GM21390 (cell line): ENCODE measurements around the gene CTNNA3.

Experiments used
- ATAC-seq: cut with Tn5 transposase; IDR thresholded peaks from one replicate; pipeline ENCODE4 v1.9.1; 2021; ENCODE audit not compliant: unreplicated experiment

Gene CTNNA3

DNA sequence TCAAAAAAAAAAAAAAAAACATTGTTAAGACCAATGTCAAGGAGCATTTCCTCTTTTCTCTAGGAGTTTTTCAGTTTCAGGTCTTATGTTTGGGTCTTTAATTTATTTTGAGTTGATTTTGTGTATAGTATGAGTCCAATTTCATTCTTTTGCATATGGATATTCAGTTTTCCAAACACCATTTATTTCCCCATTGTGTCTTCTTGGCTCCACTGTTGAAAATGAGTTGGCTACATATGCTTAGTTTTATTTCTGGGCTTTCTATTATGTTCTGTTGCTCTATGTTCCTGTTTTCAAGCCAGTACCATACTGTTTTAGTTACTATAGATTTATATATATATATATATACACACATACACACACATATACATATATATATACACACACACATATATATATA, 1506.7 kb downstream of the CTNNA3 start:
- no peak for ATAC-seq

DNA sequence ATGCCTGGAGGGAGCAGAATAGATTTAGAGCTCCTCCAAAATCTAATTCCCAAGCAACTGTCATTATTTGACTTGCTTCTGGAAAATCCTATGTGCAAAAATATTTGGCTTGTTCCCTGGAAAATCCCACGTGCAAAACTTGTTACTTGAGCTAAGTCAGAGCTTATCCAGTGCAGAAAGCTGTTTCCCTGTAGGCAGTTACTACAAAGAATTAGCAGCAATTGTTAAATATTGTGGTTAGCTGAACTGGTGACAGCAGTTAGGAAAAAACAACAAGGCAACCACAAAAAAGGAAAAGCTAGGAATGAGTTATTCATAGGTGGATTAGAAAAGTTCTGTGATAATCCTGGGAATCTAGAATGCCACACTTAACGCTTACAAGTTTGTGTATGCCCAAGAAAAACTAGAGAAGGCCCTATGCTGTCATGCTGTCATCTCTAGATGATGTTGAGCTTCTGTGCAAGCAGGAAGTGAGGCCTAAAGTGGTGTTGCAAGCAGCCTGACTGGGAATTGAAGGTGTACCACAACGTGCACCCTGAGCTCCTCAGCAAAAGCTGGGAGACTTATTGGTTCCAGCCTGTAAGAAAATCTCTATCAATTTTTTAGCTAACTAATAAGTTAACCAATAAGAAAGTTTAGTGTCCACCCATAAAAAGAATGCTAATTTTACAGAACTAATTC, 1508.8 kb downstream of the CTNNA3 start:
- ATAC-seq, result no peak

DNA sequence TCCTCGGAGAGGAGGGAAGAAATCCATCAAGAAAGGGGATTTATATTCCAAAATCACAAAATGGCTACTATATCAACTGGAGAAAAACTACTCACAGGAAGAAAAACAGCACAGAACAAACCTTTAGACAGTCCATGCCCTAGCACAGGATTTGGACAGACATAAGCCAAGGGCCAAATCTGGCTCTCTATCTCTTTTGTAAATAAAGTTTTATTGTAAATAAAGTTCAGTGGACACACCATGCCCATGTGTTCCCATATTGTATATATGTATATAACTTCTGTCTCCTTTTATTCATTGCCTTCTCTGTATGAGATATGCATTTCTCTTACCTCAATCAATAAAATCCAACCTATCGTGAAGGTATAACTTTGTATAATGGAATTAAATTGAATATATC, 1513.0 kb downstream of the CTNNA3 start:
- no peak for ATAC-seq

DNA sequence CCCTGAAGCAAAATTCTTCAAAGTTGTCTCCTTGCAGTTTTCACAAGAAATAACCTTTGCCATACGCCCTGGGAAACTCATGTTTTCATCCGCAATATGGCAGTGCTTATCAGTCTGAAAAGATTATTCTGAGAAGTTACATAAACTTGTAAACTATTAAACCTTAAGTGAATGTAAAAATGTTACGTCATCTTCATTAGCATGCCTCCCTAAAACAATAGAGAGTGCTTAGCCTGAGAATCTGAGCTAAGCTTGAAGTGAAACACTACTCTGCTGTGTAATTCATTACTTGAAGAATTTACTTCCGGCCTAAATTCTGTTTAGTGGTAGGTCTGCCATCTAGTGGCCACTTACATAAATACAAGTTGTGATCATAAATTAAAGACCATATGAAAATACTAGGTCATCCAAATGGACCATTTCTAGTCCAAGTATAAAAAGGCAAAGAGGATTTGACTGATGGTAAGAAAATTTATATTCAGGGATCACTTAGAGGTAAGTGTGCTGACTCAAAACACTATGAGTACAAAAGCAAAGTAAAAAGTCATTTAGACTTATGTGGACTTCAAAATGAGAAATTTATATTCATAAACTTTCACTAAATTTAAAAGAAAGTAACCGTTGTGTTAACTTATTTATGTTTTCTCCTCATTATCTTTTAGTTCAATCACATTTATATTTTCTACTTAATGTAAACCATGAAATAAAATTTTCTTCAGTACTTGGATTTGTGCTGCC, 1515.2 kb downstream of the CTNNA3 start:
- peak; percentile 91 for ATAC-seq

DNA sequence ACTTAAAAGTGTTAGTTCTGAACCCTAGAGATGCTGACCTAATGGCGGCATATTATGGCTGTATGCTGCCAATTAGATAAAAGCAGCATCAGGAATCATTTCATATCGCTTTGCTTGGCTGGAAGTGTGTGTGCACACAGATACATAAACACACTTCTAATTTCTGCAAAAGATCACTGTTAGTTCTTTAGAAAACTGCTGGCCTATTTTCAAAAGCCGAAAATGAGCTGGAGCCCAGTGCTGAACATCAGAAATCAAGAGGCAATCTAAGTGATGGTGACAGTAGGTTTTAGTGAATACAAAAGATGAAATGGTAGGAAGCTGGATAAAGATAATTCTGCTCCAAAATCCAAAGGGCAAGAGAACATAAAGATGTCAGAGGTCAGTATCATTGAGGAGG, 1516.0 kb downstream of the CTNNA3 start:
- ATAC-seq, result no peak

DNA sequence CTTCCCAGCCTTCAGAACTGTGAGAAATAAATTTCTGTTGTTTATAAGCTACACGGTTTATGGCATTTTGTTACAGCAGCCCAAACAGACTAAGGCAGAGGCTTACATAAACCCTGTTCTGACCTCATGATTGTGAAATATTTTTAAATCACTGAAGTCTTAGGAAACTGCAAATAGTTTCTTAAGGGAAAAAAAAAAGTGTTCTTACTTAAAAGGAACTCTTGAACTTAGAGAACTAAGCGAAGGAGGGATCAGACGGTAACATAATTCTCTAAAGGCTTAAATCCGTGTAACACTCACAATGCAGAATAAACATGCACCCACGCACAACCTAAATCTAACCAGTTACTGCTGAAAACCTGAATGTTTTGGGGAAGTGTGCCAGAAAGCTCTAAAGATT, 1519.2 kb downstream of the CTNNA3 start:
- ATAC-seq, result no peak

DNA sequence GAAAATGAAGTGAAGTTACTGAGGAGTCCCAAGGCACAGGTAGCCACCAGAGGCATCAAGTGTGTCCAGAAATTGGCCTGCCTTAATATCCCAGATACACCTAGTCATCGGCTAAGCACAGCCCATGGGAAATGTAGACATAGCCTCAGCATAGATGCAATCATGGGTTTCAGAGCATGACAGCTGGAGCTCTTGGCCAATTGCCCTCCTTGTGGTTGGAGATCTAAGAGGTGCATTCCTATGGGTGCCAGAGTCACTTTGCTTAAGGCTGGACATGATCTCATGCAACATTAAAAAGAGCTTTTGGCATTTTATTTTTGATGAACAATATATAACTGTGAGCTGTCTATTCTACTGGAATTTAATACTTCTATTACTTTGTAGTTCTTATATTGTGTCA, 1528.2 kb downstream of the CTNNA3 start:
- no peak for ATAC-seq

DNA sequence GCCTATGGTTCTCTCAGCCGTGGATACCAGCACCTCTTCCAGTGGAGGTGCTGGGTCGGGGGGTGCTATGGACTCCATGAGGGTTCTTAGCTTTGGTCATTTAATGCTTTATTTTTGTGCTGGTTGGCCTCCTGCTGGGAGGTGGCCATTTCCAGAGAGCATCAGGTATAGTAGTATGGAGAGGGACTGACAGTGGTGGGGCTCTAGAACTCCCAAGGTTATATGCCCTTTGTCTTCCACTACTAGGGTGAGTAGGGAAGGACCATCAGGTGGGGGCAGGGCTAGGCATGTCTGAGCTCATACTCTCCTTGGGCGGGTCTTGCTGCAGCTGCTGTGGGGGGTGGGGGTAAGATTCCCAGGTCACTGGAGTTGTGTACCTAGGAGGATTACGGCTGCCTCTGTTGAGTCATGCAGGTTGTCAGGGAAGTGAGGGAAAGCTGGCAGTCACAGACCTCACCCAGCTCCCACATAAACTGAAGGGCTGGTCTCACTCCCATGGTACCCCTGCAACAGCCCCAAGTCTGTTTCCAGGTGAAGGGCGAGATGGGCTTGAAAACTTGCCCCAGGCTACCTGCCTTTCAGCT, 1533.3 kb downstream of the CTNNA3 start:
- no peak for ATAC-seq

DNA sequence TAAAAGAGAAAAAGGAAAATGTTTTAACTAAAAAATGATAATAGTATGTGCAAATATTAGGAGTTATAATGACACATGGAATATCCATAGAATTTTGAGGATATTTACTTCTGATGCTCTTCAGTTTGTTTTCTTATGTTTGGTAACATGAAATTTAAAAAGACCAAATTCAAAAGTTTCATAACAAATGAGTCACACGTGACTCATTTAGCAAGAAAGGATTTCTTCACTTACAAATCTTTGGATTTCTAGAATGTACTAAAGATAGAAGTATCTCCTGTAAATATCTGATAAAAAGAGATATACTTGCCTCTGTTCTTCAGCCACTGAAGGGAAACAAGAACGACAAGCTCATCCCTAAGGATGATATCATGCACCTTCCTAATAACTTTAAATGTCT, 1544.6 kb downstream of the CTNNA3 start:
- ATAC-seq, result no peak

DNA sequence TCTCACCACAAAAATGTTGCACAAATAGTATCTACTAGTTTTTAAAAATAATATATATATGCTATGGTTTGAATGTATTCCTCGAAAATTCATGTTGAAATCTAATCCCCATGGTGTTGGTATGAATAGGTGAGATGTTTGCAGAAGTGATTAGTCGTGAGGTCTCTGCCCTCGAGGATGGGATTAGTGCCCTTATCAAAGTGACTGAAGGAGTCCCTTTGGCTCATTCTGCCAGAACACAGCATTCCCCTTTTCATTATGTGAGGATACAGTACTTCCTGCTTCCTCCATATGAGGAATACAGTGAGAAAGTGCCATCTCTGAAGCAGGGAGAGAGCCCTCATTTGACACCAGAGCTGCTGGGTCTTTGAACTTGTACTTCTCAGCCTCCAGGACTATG, 1547.7 kb downstream of the CTNNA3 start:
- ATAC-seq, result no peak

DNA sequence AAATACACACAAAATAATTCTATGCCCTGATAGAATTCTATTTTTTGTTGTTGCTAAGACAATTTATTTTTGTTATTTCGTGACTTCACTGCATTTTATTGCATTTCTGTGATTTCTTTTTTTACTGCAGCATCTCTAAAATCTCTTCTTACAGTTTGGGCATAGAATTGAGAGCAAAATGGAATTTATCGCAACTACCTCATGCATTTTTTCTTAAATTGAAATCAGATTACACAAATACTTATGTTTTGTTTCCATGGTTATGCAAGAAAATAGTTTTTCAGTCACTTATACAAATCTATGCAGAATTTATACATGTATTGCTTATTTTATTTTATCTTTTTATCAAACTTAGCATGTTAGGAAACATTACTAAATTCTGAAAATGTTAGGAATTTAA, 1552.0 kb downstream of the CTNNA3 start:
- ATAC-seq, result no peak

DNA sequence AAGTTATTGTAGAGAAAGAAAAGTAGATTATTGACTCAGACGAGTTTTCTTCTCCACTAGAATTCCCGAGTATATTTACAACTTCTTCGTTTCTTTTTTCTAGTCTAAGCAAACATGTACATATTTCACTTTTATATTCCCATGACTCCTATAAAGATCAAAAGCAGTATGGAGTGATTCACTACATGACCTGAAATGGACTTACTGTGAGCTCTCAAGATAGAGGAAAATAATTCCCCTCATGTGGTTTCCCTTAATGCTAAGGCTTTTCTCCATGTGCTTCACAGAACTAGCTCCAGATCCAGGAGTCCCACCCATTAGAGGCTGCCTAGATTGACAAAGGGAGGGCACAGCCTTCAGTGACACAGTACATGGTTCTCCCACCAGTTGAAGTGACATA, 1593.2 kb downstream of the CTNNA3 start:
- ATAC-seq, result no peak

DNA sequence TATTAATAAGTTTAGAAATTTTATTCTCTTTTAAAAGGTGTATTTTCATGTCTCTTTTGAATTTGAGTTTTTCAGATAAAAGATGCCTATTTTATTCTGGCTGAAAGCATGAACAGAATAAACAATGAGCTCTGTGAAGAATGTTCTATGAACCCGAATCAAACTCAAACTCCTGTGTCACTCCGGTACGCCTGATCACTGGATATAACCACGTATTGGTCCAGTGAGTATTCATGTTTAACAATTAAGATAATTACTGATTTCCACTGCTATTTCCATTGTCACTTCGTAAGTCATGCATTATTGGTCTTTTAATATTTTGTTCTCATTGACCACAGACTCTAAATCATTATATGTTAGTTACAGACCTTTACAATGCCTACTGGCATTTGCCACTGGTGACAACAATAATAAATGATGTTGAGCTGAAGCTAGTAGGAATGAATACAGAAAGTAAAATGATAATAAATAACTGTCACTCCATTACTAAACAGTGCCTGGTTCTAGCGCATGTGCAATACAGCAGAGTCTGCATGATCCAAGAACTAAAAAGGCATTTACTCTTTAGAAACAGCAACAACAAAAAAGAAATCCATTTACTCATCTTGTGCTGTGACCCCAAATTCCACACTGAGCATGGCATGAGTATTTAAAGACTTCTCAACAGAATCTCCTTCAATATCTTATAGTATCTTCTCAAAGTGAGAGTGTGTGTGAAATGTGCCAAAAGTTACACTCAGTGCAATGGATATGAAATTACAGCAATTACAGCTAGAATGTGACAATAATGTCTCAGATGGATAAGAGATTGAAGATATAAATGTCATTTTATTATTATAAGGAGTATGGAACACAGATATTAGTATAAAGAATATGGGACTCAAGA, 1597.2 kb downstream of the CTNNA3 start:
- ATAC-seq, result no peak

DNA sequence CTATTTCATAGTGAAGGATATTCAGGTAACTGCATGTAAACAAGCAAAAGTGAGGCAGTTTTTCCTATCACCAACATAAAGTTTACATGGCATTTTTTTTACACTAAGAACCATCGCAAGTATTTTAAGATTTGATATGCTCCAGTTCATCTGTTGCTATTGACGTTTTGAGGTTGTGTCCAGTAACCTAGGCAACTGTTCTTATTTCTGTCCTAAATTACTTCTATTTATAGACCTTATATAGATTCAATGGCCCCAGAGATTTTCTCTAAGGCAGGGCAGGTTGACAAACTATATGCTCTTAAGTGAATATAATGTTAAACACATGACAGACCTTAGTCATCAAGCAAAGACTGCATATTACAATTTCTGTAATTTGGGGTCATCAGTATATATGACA, 1600.4 kb downstream of the CTNNA3 start:
- ATAC-seq, result no peak

DNA sequence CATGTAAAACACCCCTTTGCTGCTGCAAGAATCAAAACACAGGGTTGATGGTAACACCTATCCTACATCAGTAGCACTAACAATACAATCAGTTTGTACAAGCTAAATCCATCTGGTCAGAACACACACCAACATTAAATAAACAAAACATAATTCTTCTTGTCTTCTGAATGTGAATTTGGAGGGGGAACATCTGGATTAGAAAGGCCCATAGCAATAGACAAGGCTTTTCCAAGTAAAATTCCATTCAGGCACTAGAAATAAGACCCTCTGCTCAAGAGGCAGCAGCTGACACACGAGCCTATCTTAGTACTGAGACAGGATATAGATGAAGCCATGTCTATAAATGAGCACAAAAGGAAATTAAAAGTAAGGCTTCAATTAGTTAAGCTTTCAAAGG, 1610.1 kb downstream of the CTNNA3 start:
- ATAC-seq, result no peak

DNA sequence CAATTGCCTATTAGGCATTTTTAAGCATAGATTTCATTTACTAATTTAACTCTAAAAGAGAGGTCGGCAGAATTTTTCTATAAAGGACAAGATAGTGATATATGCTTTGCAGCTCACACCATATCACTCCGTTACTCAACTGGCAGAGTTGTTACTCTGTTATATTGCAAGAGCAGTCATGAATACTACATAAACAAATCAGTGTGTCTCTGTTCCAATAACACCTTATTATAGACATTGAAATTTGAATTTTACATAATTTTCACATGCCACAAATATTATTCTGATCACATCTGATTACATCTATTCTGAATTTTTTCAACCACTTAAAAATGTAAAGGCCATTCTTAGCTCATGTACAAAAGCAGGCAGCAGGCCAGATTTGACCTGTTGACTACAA, 1624.1 kb downstream of the CTNNA3 start:
- ATAC-seq, result no peak

DNA sequence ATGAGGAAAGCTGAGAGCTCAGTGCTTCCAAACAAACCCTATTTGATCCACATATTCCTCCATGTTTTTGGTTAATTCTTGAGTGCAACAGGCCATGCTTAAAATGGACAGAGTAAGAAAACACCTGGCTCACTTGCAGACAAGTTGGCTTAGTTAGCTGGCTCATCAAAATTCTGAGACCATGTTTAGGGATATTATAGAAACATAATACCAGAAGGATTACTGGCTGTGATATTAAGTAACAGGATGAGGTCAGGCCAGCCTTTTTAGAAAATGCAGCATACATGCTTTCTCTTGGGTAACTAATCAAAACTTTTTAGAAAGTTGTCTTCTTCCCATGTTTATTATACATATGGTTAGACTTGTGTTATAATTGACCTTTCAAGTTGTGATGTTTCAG, 1637.4 kb downstream of the CTNNA3 start:
- ATAC-seq, result no peak

DNA sequence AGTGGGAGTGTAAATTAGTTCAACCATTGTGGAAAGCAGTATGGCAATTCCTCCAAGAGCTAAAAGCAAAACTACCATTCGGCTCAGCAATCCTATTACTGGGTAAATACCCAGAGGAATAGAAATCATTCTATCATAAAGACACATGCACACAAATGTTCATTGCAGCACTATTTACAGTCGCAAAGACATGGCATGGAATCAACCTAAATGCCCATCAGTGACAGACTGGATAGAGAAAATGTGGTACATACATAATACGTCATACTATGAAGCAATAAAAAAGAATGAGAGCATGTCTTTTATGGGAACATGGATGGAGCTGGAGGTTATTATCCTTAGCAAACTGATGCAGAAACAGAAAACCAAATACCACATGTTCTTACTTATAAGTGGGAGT, 1646.7 kb downstream of the CTNNA3 start:
- ATAC-seq, result no peak

DNA sequence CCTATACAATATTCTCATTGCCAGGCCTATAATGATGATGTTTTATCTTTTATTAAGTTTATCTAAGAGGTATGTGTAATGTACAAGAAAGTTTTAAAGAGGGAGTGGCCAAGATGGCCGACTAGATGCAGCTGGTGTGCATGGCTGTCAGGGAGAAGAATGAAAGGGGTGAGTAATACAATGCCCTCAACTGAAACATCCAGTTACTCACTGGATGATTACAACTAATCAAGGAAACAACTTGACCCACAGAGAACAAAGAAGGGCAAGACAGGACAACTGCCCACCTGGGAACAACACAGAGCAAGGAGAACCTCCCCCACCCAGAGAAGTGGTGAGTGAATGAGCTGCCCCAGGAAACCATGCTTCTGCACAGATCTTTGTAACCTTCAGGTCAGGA, 1650.1 kb downstream of the CTNNA3 start:
- no peak for ATAC-seq

DNA sequence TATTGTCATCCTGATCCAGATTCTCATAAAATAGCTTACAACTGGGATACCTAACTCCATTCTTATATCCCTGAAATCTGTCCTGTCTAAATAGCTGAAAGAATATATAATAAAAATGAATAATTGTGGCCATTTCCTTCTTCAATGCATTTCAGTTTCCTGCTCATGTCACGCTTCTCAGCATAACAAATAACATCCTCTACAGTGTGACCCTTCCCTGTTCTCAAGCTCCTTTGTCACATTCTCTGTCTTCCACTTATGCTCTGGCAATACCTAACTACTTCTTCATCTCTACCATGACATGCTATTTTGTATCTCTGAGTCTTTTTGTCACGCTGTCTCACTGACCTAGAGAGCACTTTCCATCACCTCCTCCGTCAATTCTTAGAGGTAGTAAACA, 1654.2 kb downstream of the CTNNA3 start:
- ATAC-seq, result no peak

DNA sequence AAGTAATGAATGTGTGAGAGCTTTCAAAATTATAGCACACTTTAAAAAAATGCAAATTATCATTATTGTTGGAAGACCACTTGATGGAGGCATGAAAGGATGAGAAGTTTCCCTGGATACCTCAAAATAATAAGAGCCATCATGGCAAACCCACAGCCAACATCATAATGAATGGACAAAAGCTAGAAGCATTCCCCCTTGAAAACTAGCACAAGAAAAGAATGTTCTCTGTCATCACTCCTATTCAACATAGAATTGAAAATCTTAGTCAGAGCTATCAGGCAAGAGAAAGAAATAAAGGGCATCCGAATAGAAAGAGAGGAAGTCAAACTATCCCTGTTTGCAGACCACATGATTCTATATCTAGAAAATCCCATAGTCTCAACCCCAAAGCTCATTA, 1657.4 kb downstream of the CTNNA3 start:
- ATAC-seq, result no peak

DNA sequence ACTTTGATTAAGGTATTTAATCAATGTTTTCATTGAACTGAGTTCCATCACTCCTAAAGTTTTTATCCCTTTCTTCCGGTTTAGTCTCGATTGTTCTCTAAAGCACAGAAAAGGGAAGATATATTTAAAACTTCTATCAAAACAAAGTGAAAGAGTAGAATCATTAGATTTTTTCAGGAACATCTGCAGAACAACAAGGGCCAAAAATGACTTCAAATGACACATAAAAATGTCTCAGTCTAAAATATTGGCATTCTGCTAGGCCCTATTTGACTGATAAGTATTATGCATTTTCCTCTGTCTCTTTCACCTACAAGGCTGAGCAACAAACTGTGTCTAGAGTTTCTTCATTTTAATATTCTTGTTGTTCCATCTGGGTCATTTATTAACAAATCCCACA, 1669.7 kb downstream of the CTNNA3 start:
- ATAC-seq, result no peak
